Vagina (tissue), 2 donors: ENCODE measurements around the gene COBLL1. TPM values are rescaled to one million over a fixed set of nuclear protein-coding genes. Genes with fewer than 3 reads are reported as not detected.

Experiments
- DNase-seq, 2 donors: peaks; one replicate each; pipeline ENCODE4 v3.0.0-alpha.2; 2017; ENCODE audit errors: extremely low spot score in 2 of 2
- H3K27ac ChIP-seq: fragments of 200-600 bp; sonication (generic); one replicate; pipeline ENCODE4 v1.5.1; 2019
- H3K27me3 ChIP-seq: fragments of 200-600 bp; sonication (generic); one replicate; pipeline ENCODE4 v1.5.1; 2019
- H3K36me3 ChIP-seq, 2 donors: fragments of 200-600 bp; sonication (generic); one replicate each; pipeline ENCODE4 v1.5.1; 2017 to 2019
- H3K4me1 ChIP-seq: fragments of 200-600 bp; sonication (generic); one replicate; pipeline ENCODE4 v1.5.1; 2019
- H3K4me3 ChIP-seq, 2 donors: fragments of 200-600 bp; sonication (generic); 1 replicate in 1 of 2; 2 replicates in 1 of 2; pipeline ENCODE4 v1.5.1; 2016 to 2019
- H3K9me3 ChIP-seq: fragments of 200-600 bp; sonication (generic); one replicate; pipeline ENCODE4 v1.5.1; 2019
- CTCF ChIP-seq, 3 experiments: fragments of 450-650 bp in 2 of 3; fragments of 200-600 bp in 1 of 3; sonication (generic) in 1 of 3; IDR thresholded peaks; one replicate each; pipeline ENCODE4 v1.5.1; 2017 to 2019; ENCODE audit warnings: antibody characterized with exemption in 3 of 3, mild to moderate bottlenecking in 2 of 3, moderate library complexity in 2 of 3
- POLR2A ChIP-seq, 2 donors: fragments of 450-650 bp; IDR thresholded peaks; one replicate each; pipeline ENCODE4 v1.6.1; 2017; ENCODE audit warnings: antibody characterized with exemption in 2 of 2, mild to moderate bottlenecking in 2 of 2, moderate library complexity in 2 of 2
- POLR2AphosphoS5 ChIP-seq, 2 donors: sonication (generic); formaldehyde crosslinking; IDR thresholded peaks; one replicate each; pipeline ENCODE4 v1.9.0; 2017; ENCODE audit warnings: antibody characterized with exemption in 2 of 2, mild to moderate bottlenecking in 2 of 2, low read depth in 1 of 2; ENCODE audit not compliant: insufficient read depth in 1 of 2
- intact Hi-C: fragments of 100-400 bp; cut with DNase I; formaldehyde crosslinking; loops from one replicate; pipeline ENCODE4 v1.15.1; 2023
- total RNA-seq: library from RNA; depleted of rRNA; stranded (reverse); fragments of >200 nt; gene quantifications from one replicate; pipeline ENCODE4 v1.2.3, GENCODE V29; 2016

COBLL1 gene
- total RNA-seq, 1 donor from 2014 or later: 79.6 TPM

DNA sequence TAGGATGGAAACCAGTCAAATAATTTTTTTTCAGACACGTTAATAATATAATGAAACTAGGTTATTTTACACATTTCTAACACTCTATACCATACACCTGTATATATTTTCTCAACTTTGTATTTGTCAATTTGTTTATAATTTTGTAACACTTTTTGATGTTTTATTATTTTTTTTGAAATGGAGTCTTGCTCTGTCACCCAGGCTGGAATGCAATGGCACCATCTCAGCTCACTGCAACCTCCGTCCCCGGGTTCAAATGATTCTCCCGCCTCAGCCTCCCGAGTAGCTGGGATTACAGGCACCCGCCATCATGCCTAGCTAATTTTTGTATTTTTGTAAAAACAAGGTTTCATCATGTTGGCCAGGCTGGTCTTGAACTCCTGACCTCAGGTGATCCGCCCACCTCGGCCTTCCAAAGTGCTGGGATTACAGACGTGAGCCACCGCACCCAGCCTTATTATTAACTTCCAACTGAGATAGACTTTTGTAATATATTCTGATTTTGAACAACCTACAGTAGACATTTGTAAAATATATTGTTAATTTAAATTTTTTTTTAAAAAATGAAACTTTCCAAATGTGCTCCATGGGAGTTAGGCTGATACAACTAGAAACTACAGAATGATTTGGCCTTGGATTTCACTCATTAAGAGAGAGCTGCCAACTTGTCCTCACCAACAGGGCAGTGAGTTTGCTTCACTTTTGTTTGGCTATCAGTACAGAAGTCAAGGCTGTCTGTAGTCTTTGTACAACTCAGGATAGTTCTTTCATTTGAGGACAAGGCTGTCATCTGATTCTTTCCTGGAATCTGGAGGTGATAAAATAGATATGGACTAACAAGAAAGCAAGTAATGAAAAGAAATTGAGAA lies 33.9 kb upstream of the COBLL1 start:
- H3K36me3 ChIP-seq: no peaks in the 10 kb centered on the region
- H3K27ac ChIP-seq: no peak overlapping the region
- intact Hi-C loops: no loop called here
- no peak overlapping the region for H3K4me3 ChIP-seq
- no peak for DNase-seq
- H3K9me3 ChIP-seq: no peaks in the 10 kb centered on the region
- TF ChIP-seq POLR2A (IDR thresholded peaks at IDR 0.05) (no peak), CTCF (IDR thresholded peaks at IDR 0.05) (no peak), POLR2AphosphoS5 (IDR thresholded peaks at IDR 0.05; ENCODE audit: insufficient read depth in 1 of 2, low read depth in 1 of 2) (no peak)
- H3K27me3 ChIP-seq: no peaks in the 10 kb centered on the region
- H3K4me1 ChIP-seq: no peaks in the 10 kb centered on the region

DNA sequence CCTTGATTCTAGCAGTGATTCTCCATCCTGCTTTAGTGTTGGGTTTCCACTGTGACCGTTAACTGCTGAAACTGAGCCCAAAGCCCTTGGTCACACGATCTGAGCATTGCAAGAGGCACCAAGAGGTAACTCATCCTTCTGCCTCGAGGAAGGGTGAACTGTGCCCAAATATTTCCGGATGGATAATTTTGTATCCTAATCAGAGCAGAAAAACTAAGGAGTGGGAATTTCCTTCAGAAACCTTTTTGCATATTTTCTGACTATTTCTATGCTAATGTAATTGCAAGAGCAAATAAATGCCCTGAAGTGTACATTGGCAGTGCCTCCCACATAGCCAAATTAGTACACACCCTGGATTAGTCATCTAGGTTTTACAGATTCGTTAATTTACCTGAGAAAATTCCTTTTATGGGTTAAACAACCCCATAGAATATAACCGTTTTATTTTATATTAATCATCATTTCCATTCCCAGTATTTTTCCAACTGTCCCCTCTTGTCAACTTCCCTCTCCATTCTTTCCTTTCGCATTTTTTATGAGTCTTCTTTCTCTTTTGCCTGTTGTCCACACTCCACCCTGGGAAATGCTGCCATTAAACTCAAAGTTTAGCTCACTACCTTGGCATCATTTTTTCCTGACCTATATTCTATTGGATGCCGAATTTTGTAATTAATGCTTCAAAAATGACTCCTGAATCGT lies 31.7 kb upstream of the COBLL1 start:
- intact Hi-C loops: no loop called here
- H3K27ac ChIP-seq: no peak overlapping the region
- no peak overlapping the region for H3K4me3 ChIP-seq
- DNase-seq: no peak
- TF ChIP-seq POLR2AphosphoS5 (IDR thresholded peaks at IDR 0.05; ENCODE audit: insufficient read depth in 1 of 2, low read depth in 1 of 2) (no peak), POLR2A (IDR thresholded peaks at IDR 0.05) (no peak), CTCF (IDR thresholded peaks at IDR 0.05) (no peak)
- peaks cover 12% of the 10 kb centered on the region for H3K4me1 ChIP-seq
- no peaks in the 10 kb centered on the region for H3K27me3 ChIP-seq
- no peaks in the 10 kb centered on the region for H3K36me3 ChIP-seq
- no peaks in the 10 kb centered on the region for H3K9me3 ChIP-seq

DNA sequence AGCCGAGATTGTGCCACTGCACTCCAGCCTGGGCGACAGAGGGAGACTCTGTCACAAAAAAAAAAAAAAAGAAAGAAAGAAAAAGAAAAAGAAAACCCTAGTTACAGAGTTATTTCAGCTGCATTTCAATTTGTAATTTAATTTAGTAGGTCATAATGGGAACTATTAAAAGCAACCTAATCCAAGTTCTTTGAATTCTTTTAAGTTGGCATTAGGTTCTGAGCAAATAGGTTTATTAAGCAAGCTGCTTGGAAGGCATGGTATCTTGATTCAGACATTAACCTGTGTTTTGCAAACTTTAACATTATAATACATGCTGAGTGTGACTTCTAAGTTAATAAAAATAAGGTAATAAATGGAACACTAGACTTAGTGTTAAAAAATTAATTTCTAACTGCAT lies 29.8 kb upstream of the COBLL1 start:
- intact Hi-C loops: no loop called here
- Histone ChIP-seq H3K4me3 (no peak overlapping the region), H3K27me3 (no peaks in the 10 kb centered on the region), H3K36me3 (no peaks in the 10 kb centered on the region), H3K9me3 (no peaks in the 10 kb centered on the region), H3K27ac (no peak overlapping the region), H3K4me1 (peaks cover 12% of the 10 kb centered on the region)
- DNase-seq: no peak
- TF ChIP-seq POLR2A (IDR thresholded peaks at IDR 0.05): no peak
- no peak for TF ChIP-seq POLR2AphosphoS5 (IDR thresholded peaks at IDR 0.05; ENCODE audit: insufficient read depth in 1 of 2, low read depth in 1 of 2)
- no peak for TF ChIP-seq CTCF (IDR thresholded peaks at IDR 0.05)

DNA sequence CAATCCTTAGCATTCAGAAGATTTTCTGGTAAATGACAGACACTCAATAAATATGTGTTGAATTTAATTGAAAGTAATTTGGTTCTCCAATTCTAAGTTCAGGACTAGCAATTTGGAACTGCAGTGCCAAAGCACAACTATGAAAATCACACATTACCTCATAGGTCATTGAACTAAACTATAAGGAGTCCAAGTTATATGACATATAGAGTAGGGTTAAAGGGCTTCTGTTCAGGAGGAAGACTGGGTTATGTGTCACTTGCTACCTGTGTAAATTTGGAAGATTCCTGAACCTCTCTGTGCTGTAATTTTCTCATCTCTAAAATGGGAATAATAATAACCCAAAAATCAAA lies 27.8 kb upstream of the COBLL1 start:
- intact Hi-C loops: no loop called here
- no peak overlapping the region for H3K27ac ChIP-seq

More for the DNA sequence above, 27.8 kb upstream of the COBLL1 start:
- Histone ChIP-seq H3K9me3 (no peaks in the 10 kb centered on the region), H3K27me3 (no peaks in the 10 kb centered on the region), H3K4me1 (peaks cover 12% of the 10 kb centered on the region), H3K36me3 (no peaks in the 10 kb centered on the region), H3K4me3 (no peak overlapping the region)
- TF ChIP-seq POLR2A (IDR thresholded peaks at IDR 0.05) (no peak), POLR2AphosphoS5 (IDR thresholded peaks at IDR 0.05; ENCODE audit: insufficient read depth in 1 of 2, low read depth in 1 of 2) (no peak), CTCF (IDR thresholded peaks at IDR 0.05) (no peak)
- DNase-seq: no peak
